SKM-1 treated with dmso at 0.1 percent for 144 hours (cell line): ENCODE measurements around the gene CYTH1.

Source experiments
- DNase-seq: peaks from one replicate; lab custom pipeline; 2025; ENCODE audit not compliant: unreplicated experiment; lab: John Stamatoyannopoulos, UW

Gene CYTH1

GRCh38 chr17:78737332-78737731, 44.7 kb downstream of the CYTH1 start:
- peak; percentile 41 for DNase-seq

GRCh38 chr17:78736526-78737079, 45.5 kb downstream of the CYTH1 start:
- peak; percentile 85 for DNase-seq

DNA sequence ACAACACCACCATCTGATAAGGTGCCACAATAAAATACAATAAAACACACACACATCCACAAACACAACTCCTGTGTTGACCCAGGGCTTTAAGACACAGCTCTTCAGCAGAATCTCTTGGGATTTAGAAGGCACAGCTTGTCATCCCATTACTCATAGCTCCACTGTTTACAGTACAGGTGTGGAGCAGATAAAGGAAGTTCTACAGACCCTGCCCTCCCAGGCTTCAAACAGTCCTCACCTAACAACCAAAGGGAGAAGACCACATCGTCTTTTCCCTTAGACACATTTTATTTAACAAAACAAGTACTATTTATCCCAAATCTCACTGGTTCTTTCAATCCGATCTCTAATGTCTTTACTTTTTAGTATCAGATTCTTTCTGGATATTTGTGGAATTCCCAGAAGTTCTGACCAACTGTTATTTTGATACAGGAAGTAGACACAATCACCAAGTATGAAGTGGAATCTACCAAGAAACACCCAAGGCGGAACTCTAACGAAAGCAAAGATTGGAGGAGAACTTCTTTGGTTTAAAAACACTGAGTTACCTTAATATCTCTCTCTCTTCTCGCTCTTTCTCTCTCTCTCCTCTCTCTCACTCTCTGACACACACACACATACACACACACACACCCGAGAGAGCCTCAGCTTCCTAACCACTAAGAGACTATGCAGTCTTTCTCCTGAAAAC, 46.1 kb downstream of the CYTH1 start:
- no peak for DNase-seq

DNA sequence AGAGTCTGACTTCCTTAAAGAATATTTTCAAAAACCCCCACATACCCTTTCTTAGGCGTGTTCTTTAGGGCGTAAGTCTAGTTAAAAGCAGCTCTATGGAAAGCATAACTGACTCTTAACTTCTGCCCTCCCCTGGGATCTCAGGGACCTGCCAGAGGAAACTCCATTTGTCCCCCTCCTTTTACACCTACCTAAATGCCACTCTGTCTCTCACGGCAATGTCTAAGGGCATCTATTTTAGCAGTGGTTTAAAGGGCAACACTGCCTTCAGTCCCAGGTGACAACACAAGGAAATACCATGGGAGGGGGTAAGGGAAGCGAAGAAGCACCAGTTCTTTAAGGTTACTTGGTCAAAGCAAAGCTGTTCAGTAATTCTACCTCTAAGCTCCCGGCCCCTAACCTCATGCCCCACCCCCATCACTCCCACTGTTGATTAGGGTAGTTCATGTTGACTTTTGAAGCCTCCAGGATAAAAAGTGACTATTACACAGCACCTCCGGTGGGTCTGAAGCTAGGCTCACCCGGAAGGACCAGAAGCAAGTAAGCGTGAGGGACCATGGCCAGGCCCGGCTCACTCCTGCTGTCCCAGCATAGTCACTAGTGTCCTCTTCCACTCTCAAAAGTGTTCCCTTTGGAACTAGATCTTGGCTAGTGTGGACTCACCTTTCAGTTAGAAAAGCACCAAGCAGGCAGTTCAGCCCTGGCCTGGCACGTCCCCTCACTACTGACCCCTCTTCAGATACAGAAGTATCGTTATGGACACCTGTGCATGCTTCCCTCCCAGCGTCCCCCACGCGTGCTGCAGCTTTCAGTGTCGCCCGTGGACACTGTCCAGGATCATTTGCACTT, 47.1 kb downstream of the CYTH1 start:
- no peak for DNase-seq

DNA sequence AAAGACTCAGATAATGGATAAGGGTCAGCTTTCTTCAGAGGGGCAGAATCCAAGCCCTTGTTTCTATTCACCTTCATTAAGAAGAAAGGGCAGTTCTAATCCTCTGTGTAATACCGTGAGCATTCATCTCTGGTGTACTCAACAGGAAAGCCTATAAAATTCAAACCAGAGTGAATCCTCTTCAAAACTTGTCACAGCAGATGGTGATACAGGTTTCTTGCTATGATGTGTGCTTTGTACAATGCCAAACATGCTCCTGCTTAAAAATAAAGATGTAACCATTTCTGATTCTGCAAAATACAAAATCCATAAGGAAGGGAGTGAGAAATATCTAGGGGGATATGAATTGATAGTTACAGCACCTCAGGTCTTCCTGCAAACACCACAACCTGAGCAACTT, 49.7 kb downstream of the CYTH1 start:
- DNase-seq, result no peak

DNA sequence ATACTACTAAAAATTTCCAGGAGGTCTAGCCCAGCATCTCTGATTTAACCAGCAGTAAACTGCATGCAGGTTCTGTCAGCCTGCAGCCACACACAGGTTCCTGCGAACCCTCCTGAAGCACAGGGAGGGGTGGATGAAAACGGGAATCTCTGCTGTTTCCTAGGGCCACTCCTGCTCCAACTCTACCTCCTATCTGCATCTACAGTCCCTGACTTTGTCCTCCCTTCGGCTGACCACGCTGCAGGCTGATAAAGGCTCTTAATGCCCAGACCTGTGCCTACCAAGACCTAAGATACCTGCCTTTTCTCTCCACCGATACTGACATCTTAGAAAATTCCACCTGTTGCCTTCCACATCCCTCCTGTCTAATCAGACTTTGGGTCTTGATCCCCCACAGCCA, 50.2 kb downstream of the CYTH1 start:
- no peak for DNase-seq

GRCh38 chr17:78729641-78730040, 52.4 kb downstream of the CYTH1 start:
- DNase-seq, result no peak

DNA sequence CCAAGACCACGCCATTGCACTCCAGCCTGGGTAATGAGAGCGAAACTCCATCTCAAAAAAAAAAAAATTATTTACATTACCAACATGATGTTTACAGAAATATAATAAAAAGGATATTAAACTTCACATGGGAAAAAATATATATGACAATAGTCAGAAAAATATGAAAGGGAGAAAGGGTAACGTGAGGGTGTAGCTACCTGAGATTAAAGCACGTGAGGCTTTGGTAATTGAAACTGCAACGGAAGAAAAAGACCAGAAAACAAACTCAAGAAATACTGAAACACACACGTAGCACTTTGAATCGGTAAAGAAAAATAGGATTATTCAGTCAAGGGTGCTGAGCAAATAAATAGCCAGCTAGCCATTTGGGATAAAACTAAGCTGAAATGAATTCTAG, 53.6 kb downstream of the CYTH1 start:
- DNase-seq, result no peak

GRCh38 chr17:78727476-78728229, 54.4 kb downstream of the CYTH1 start:
- no peak for DNase-seq

DNA sequence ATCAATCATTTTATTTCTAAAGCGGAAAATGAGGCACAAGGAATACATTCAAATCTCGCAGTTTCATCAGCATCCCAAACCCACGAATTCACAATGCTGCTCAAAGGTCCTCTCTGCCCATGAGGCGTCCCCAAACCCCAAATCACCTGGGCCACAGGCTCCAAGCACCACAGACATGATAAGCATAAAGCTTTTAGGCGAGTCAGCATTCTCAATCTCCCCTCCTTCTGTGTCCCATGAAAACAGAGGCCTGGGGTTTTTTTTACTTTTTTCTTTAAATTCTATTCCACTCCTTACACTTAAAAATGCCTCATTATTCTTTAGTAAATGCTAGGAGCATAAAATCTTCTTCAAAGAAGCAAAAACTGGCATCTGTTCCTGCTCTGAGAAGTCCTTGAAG, 55.0 kb downstream of the CYTH1 start:
- DNase-seq, result no peak

DNA sequence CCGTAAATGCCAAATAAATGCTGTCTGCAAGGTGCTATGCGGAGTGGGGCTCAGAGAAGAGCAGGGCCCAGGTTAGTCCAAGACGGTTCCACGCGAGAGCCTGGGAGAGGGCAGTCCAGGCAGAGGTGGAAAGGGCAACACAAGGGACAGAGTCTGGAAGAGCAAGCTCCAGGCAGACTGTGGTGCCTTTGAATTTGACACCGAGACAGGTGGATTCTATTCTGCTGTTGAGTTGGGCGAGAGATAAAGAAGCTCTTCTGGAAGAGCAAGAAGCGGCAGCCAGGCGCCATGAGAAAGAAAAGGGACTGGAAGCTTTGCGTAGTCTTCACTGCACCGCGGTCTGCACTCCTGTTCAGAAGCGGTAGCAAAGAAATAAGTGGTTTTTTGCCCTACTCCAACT, 55.6 kb downstream of the CYTH1 start:
- no peak for DNase-seq

GRCh38 chr17:78725448-78726021, 56.5 kb downstream of the CYTH1 start:
- no peak for DNase-seq

DNA sequence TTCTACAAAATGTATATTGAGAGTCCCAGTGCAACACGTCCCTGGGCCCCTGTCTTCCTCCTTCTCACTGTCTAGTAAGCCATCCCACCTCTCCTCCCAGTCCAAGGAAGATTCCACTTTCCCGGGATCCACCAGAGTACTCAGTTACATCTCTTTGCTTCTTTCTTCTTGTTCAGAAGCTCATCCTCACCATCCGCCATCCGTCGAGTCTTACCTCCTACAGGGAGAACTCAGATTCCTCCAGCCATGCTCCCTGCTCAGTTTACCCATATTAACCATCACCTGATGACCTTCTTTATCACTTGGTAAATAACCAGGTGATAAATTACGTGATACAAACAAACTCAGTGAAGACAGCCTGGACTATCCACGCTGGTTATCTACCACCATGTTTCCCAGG, 57.1 kb downstream of the CYTH1 start:
- DNase-seq, result no peak

DNA sequence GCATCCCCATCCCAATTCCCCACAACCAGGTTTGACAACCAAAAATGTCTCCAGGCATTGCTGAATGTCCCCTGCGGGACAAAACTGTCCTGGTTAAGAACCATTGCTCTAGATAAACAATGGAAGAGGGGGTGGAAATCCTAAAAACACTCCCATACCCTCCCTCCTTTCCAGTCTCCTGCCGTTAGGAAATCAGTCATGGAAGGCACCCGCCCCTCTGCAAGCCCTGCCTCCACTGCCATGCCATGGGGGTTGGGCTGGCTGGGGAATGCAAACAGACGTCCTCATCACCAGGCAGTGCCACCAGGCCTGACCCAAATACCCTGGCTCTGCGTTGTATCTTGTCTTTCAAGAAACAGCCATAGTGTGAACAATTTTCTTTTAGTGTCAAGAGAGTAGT, 57.5 kb downstream of the CYTH1 start:
- no peak for DNase-seq

DNA sequence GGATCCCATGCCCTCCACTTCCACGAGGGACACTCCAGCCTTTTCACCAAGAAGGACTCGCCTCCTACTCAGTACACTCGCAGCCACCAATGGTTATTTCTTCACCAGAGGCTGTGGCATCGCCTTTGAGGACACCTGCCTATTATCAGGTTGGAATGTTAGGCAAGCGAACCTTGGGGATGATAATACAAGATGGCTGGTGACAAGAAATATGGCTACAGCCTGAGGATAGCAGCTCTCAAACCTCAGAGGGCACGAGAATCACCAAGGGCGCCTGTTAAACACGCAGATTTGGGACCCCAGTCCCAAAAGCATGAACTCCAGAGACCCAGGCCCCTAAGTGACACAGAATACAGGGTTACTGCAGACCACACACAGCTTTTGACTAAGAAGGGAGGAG, 58.1 kb downstream of the CYTH1 start:
- no peak for DNase-seq

- no peak for DNase-seq
Observed at GRCh38 chr17:78723001-78723796, 58.9 kb downstream of the CYTH1 start.

- DNase-seq, result no peak
Observed at GRCh38 chr17:78722246-78722761, 59.8 kb downstream of the CYTH1 start.

DNA sequence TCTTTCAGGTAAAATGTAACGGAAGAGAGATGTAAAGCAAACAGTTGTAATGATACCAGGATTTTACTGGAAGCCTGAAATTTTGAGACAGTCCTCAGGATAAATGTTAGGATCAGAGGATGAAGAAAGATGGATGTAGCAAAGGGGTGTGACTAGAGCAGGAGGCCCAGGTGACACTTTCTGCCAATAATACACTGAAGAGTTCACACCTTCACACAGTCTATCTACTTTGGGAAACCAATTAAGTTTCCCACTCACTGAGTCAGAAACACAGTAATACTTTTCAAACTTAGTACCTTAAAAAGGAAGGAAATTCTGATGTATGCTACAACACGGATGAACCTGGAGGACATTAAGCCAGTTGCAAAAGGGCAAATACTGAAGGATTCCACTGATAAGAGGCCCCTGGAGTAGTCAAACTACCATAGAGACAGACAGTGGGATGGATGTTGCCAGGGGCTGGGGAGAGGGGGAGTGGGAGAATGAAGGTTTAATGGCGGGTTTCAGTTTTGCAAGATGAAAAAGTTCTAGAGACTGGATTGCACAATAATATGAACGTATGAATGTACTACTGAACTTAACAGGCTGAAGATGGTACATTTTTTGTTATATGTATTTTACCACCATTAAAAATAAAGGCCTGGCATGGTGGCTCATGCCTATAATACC, 62.3 kb downstream of the CYTH1 start:
- DNase-seq, result no peak

- no peak for DNase-seq
Observed at GRCh38 chr17:78718575-78719208, 63.4 kb downstream of the CYTH1 start.
